ENCODE data around the gene LARGE1.

Gene LARGE1

DNA sequence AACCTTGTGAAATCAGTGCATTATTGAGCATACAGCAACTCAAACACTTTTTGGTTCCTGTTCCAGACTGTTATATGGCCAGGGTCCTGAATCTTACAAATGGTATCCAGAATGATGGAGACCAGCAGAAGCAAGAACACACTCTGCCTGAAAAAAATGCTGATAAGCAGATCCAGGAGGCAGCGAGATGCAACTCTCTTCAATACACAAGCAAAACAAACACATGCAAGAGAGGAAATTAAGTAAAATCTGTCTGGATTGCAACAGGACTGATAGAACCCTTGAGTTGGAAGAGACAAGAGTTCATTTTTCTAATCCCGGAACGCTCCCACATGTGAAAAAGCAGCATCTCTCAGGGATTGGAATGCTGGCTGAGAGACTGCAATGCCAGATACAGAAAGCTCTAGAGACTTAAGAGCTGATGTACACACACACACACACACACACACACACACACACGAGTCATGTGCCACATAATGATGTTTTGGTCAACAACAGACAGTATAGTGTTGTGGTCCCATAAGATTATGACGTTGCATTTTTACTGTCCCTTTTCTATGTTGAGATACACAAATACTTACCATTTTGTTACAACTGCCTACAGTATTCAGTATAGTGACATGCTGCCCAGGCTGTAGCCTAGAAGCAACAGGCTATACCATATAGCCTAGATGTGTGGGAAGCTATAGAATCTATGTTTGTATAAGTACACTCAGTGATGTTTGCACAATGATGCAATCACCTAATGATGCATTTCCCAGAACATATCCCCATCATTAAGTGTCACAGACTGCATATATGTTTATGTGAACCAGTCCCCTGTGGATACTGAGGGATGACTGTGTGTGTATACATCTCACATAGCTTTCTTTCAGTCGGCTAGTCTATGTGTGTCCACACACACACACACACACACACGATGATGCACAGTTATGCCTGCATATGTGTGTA is 406.6 kb downstream of the LARGE1 start:
- no peak for DNase-seq

GRCh38 chr22:33512908-33513307 is 407.4 kb downstream of the LARGE1 start:
- DNase-seq, result no peak

- DNase-seq, result no peak
Observed at GRCh38 chr22:33510429-33510904, 409.8 kb downstream of the LARGE1 start.

- DNase-seq, result no peak
Observed at GRCh38 chr22:33504941-33505625, 415.2 kb downstream of the LARGE1 start.

DNA sequence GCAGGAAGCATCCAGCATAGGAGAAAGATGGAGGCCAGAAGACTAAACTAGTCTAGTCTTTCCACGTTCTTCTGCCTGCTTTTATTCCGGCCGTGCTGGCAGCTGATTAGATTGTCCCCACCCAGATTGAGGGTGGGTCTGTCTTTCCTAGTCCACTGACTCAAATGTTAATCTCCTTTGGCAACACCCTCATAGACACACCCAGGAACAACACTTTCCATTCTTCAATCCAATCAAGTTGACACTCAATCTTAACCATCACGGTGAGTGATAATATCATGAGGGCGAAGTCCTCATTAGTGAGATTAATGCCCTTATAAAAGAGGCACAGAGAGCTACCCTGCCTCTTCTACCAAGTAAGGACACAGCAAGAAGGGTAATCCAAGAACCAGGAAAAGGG is 424.2 kb downstream of the LARGE1 start:
- DNase-seq, result no peak

- DNase-seq, result no peak
Observed at GRCh38 chr22:33493476-33494205, 426.6 kb downstream of the LARGE1 start.

DNA sequence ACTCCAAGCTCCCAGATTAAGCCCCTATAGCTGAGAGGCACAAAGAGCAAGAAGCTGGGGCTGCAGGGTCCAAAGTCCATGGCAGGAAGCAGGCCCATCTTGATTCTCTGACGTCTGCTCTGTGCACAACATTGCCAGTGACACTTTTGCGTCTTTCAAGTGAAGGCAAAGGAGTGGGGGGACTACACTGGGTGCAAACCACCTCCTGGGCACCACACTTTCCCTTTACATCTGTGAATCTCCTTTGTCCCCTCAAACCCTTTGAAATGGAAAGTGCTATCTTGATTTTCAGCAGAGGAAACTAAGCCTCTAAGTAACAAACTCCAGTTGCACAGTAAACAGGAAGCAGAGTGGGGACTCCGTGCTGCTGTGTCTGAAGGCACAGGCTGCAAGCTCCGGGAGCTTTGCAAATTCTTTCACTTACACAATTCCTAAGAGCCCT is 428.0 kb downstream of the LARGE1 start:
- no peak for DNase-seq

GRCh38 chr22:33487041-33487716 is 433.1 kb downstream of the LARGE1 start:
- no peak for DNase-seq

DNA sequence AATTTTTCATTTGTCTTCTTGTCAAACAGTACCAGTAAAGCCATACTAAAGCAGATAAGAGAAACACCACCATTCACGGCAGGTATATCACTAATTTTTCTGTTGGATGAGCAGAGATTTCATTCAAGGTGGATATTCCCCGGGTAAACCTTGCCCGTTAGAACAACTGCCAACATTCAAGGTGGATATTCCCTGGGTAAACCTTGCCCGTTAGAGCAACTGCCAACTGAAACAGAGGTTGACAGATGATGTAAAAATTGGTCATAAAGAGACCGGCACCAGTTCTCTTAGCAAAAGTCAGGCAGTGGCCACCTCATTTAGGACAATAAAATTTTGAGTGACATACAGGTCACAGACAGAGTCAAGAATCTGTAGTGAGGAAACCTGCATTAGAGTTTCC is 438.7 kb downstream of the LARGE1 start:
- DNase-seq, result no peak

DNA sequence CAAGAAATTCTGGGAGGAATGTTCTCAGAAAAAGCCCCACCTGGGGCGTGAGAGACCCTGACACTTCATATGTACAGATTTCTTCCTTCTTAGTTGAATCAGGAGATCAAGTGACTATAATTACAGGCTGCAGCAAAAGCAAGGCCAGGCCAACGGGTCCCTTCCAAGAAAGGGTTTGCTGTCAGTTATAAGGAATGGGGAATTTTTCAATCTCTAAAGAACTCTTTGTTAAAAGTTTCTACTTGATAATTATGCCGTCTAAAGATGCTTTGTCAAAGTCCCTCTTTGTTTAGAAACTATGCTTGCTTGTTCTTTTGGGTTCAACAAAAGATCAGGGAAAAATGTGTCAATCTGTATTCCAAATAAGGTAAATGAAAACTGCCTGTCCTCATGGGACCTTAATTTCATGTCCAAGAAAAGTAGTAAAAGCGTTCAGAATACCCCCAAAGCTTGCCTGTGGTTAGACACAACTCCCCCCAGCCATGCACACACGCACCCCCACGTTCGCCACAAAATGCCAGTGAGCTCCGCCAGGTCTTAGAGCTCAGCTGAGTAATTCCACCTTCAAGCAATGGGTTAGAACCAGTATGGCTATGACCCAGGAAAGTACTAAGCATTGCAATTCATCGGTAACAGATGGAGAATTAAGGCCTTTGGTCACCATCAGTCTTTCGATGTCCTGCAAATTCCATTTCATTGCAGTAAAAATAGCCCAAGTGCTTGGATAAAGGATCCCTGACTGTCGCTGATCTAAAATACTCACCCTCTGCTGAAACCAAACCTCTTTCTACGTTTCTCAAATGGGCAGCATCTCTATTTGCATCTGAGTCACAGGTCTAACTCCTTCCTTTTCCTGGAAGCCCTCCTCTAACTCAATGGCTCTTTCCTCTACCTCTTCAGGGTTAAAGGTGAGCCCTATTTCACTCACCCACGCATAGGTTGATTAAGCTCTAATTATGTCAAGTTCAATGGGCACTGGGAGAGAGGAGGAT is 442.9 kb downstream of the LARGE1 start:
- DNase-seq, result no peak

DNA sequence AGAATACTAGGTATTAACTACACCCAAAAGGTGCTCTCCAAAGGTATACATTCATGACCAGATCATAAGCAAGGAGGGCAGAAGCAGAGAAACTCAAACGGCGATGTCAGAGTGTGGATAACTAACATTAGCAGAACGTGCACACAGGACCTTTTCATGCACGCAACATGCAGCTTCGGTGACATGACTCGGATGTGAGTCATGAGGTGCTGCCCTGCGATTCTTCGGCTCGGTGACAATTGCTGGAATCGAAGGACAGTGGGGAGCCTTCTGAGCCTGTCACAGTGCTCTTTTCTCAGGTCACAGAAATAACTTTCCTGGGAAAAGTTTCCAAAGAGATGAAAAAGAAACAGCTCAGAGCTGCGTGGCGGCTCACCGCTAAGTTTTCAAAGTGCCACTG is 443.6 kb downstream of the LARGE1 start:
- no peak for DNase-seq

- no peak for DNase-seq
Observed at GRCh38 chr22:33476206-33476605, 444.1 kb downstream of the LARGE1 start.

DNA sequence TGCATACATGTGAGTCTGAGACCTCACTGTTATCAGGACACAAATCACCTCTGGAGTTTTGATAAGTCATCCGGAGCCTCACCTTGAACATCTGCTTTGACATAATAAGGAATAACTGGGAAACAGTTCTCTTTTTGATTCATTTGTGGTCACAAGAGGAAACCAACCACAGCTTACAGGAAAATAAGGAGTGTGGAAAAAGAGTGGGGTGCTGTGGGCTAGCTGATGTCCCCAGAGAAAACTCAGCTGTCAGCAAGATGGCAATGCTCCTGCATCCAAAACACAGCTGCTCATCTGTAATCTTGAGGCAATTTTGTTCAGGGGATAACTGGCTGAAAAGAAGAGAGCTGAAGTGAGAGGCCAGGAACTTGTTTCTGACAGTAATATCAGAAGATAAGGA is 445.7 kb downstream of the LARGE1 start:
- no peak for DNase-seq

DNA sequence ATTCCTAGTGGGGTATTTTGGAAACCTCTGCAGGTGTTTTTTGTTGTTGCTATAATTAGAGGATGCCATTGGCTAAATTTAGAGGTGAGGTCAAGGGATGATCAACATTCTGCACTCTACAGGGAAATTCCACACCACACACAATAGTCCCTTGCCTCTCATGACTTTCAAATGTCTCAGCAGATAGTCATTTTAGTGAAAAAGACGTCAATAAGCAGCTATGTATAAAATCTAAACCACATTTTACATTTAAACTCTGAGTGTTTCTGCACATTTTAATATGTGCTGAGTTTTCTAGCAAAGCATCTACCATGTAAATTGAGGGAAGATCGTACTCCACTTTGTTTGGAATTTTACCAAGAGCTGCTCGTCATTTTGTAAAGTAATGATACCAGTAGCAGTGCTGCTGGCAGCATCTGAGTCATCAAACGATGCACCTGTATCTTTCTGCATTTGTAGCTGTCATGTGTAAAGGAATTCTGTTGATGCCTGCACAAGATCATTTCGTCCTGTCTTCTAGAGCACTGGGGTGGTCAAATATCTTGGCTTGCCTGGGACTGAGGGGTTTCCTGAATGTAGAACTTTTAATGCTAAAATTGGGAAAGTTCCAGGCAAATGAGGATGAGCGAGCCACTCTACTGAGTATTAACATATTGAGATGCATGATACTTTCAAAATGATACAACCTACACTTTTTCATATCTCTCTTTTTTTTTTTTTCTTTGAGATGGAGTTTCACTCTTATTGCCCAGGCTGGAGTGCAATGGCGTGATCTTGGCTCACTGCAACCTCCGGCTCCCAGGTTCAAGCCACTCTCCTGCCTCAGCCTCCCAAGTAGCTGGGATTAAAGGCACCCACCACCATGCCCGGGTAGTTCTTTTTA is 447.6 kb downstream of the LARGE1 start:
- no peak for DNase-seq

GRCh38 chr22:33470456-33470855 is 449.8 kb downstream of the LARGE1 start:
- no peak for DNase-seq

DNA sequence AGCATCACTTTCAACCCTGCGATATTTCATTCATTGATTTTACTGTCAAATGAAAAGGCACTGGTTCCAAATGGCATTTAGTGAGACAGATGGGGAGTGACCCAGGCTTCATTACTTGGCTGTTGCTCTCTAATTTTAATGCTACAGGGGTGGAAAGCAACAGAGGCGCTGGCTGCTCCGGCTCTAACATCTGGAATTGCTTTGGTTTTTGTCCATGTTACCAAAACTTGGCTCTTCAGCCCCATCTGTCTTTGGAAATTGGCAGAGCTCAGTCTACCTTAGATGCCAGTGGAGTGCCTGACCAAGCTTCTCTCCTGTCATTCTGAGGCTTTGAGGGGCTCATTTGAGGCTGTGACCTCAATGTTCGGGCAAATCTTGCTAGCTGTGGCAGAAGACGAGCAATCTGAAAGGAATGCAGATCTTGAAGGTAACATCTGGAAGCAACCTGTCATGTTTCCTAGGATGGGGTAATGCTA is 452.6 kb downstream of the LARGE1 start:
- DNase-seq, result no peak

DNA sequence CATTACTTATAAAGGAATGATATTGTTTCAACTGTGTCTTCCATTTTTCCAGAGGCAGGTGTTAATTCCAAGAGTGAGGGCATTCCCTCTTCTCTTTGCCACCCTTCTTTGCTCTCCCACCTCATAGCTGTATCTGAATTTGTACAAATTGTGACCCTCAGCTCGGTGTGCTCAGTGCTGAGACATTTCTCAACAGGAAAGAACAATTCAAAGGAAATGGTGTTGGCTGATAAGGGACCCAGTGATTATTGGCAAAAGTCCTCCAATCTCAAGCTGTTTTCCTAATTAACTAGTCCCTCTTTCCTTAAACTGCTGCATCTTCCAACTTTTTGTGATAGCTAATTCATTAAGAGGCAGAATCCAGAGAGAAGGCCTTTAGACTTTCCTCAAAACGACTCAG is 453.2 kb downstream of the LARGE1 start:
- no peak for DNase-seq

DNA sequence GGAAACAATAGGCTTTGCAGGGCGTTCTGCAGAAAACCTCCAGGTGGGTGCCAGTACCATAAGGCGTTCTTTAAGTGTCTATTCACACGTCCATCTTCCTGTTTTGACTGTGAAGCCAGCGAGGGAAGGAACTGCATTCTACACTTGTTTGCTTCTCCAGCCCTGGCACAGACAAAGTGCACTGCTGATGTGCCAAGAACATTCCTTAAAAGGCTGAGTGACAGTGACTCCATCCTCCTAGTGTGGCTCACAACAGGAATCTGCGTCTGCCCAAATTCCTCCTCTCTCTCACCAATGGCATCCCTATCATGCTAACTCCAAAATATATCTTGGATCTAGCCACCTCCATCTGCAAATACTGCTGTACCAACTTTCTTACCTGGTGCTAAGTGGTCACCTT is 454.7 kb downstream of the LARGE1 start:
- no peak for DNase-seq

DNA sequence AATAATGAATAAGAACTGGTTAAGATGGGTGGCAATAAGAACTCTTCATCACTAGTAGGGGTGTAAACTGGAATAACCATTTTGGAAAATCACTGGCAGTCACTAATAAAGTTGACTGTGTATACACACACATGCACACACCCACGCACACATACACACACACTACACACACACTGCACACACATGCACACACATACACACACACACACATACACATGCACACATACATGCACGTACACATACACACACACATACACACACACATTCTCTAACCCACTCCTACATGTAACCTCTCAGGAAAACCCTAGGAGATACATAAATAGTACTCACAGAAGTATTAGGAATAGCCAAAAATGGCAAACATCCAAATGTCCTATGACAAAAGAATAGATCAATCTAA is 455.6 kb downstream of the LARGE1 start:
- DNase-seq, result no peak
